HEK293 (cell line): ENCODE results near the gene QSOX1.

Experiments used
- CTCF ChIA-PET: fragments of 350-600 bp; formaldehyde crosslinking; extraction: SDS; loops from one replicate; lab custom pipeline; 2021; ENCODE audit warnings: antibody characterized with exemption; lab: Yijun Ruan, JAX
- POLR2A ChIA-PET: fragments of 300-600 bp; formaldehyde crosslinking; extraction: SDS; loops from one replicate; lab custom pipeline; 2020; ENCODE audit warnings: antibody characterized with exemption, inconsistent platforms; lab: Yijun Ruan, JAX
- H3K27ac ChIP-seq: fragments of 200-500 bp; sonication (Bioruptor generic); 2 replicates; pipeline ENCODE4 v1.5.1; 2014; ENCODE audit warnings: low read depth, low read length, control low read depth, inconsistent platforms; ENCODE audit errors: extremely low read depth
- H3K36me3 ChIP-seq, 2 experiments: fragments of 200-500 bp in 1 of 2; sonication (Bioruptor generic) in 1 of 2; 1 replicate in 1 of 2; 2 replicates in 1 of 2; pipeline ENCODE4 v1.5.1; 2014 to 2017; ENCODE audit warnings: inconsistent platforms in 2 of 2, low read length in 2 of 2; ENCODE audit not compliant: control insufficient read depth in 2 of 2, insufficient read depth in 1 of 2
- H3K4me1 ChIP-seq: fragments of 200-500 bp; sonication (Bioruptor generic); 2 replicates; pipeline ENCODE4 v1.5.1; 2014; ENCODE audit warnings: mild to moderate bottlenecking, low read length, inconsistent platforms; ENCODE audit not compliant: control insufficient read depth, insufficient read depth
- H3K4me3 ChIP-seq: 2 replicates; pipeline ENCODE4 v1.5.1; 2011; ENCODE audit warnings: low read depth, mild to moderate bottlenecking, control low read depth, low read length, moderate library complexity
- H3K9me3 ChIP-seq: fragments of 200-500 bp; sonication (Bioruptor generic); 2 replicates; pipeline ENCODE4 v1.5.1; 2014; ENCODE audit warnings: low read depth, low read length, inconsistent platforms; ENCODE audit not compliant: control insufficient read depth, insufficient read depth
- GFI1B ChIP-seq: fragments of 450-650 bp; formaldehyde crosslinking; IDR thresholded peaks from 2 replicates; pipeline ENCODE4 v1.5.1; 2016; ENCODE audit warnings: missing biosample characterization, missing genetic modification characterization
- KLF9 ChIP-seq: fragments of 450-650 bp; formaldehyde crosslinking; IDR thresholded peaks from 2 replicates; pipeline ENCODE4 v1.5.1; 2016; ENCODE audit warnings: missing biosample characterization, missing genetic modification characterization, low read depth
- MYNN ChIP-seq: fragments of 450-650 bp; formaldehyde crosslinking; IDR thresholded peaks from 2 replicates; pipeline ENCODE4 v1.5.1; 2016; ENCODE audit warnings: missing biosample characterization, missing genetic modification characterization, borderline replicate concordance
- PRDM6 ChIP-seq: fragments of 450-650 bp; formaldehyde crosslinking; IDR thresholded peaks from 2 replicates; pipeline ENCODE4 v1.5.1; 2017; ENCODE audit warnings: missing biosample characterization, missing genetic modification characterization
- SETDB1 ChIP-seq: IDR thresholded peaks from one replicate; pipeline ENCODE4 v1.6.1; 2017; ENCODE audit warnings: mild to moderate bottlenecking, low read length, moderate library complexity, mixed read lengths; ENCODE audit not compliant: insufficient read length
- SP3 ChIP-seq: fragments of 450-650 bp; formaldehyde crosslinking; IDR thresholded peaks from 2 replicates; pipeline ENCODE4 v1.5.1; 2016; ENCODE audit warnings: missing biosample characterization, missing genetic modification characterization
- YY2 ChIP-seq: fragments of 450-650 bp; formaldehyde crosslinking; IDR thresholded peaks from 2 replicates; pipeline ENCODE4 v1.5.1; 2016; ENCODE audit warnings: missing biosample characterization, missing genetic modification characterization
- ZBTB1 ChIP-seq: fragments of 450-650 bp; formaldehyde crosslinking; IDR thresholded peaks from 2 replicates; pipeline ENCODE4 v1.5.1; 2016; ENCODE audit warnings: missing biosample characterization, missing genetic modification characterization
- ZBTB7A ChIP-seq: fragments of 450-650 bp; formaldehyde crosslinking; IDR thresholded peaks from 2 replicates; pipeline ENCODE4 v1.5.1; 2016; ENCODE audit warnings: low read depth, missing biosample characterization, missing genetic modification characterization
- ZEB2 ChIP-seq: fragments of 450-650 bp; formaldehyde crosslinking; IDR thresholded peaks from 2 replicates; pipeline ENCODE4 v1.5.1; 2016; ENCODE audit warnings: missing biosample characterization, missing genetic modification characterization
- ZFP3 ChIP-seq: fragments of 450-650 bp; formaldehyde crosslinking; IDR thresholded peaks from 2 replicates; pipeline ENCODE4 v1.5.1; 2016; ENCODE audit warnings: low read depth, missing biosample characterization, missing genetic modification characterization
- ZNF214 ChIP-seq: fragments of 450-650 bp; formaldehyde crosslinking; IDR thresholded peaks from 2 replicates; pipeline ENCODE4 v1.5.1; 2017; ENCODE audit warnings: missing biosample characterization, mild to moderate bottlenecking, missing genetic modification characterization, borderline replicate concordance
- ZNF26 ChIP-seq: fragments of 450-650 bp; formaldehyde crosslinking; IDR thresholded peaks from 2 replicates; pipeline ENCODE4 v1.5.1; 2016; ENCODE audit warnings: missing biosample characterization, missing genetic modification characterization
- ZNF280D ChIP-seq: fragments of 450-650 bp; formaldehyde crosslinking; IDR thresholded peaks from 2 replicates; pipeline ENCODE4 v1.5.1; 2016; ENCODE audit warnings: missing biosample characterization, missing genetic modification characterization
- ZNF433 ChIP-seq: fragments of 450-650 bp; formaldehyde crosslinking; IDR thresholded peaks from 2 replicates; pipeline ENCODE4 v1.5.1; 2016; ENCODE audit warnings: missing biosample characterization, missing genetic modification characterization, low read depth
- ZNF521 ChIP-seq: fragments of 450-650 bp; formaldehyde crosslinking; IDR thresholded peaks from 2 replicates; pipeline ENCODE4 v1.5.1; 2017; ENCODE audit warnings: missing biosample characterization, mild to moderate bottlenecking, missing genetic modification characterization
- ZNF596 ChIP-seq: fragments of 450-650 bp; IDR thresholded peaks from 2 replicates; pipeline ENCODE4 v1.5.0; 2018; ENCODE audit warnings: missing biosample characterization, mild to moderate bottlenecking, missing genetic modification characterization, moderate library complexity
- ZNF660 ChIP-seq: fragments of 450-650 bp; IDR thresholded peaks from 2 replicates; pipeline ENCODE4 v1.5.1; 2018; ENCODE audit warnings: missing biosample characterization, mild to moderate bottlenecking, missing genetic modification characterization
- ZNF704 ChIP-seq: fragments of 450-650 bp; formaldehyde crosslinking; IDR thresholded peaks from 2 replicates; pipeline ENCODE4 v1.5.1; 2016; ENCODE audit warnings: missing biosample characterization, missing genetic modification characterization
- ZNF768 ChIP-seq: fragments of 450-650 bp; formaldehyde crosslinking; IDR thresholded peaks from 2 replicates; pipeline ENCODE4 v1.5.1; 2018; ENCODE audit warnings: missing biosample characterization, mild to moderate bottlenecking, missing genetic modification characterization
- ZNF777 ChIP-seq: fragments of 450-650 bp; formaldehyde crosslinking; IDR thresholded peaks from 2 replicates; pipeline ENCODE4 v1.5.1; 2017; ENCODE audit warnings: missing biosample characterization, missing genetic modification characterization, borderline replicate concordance
- ZSCAN23 ChIP-seq: fragments of 450-650 bp; formaldehyde crosslinking; IDR thresholded peaks from 2 replicates; pipeline ENCODE4 v1.5.1; 2016; ENCODE audit warnings: missing biosample characterization, missing genetic modification characterization

Gene QSOX1

GRCh38 chr1:180112984-180113647 is 41.6 kb upstream of the QSOX1 start:
- CTCF ChIA-PET = interaction anchor here (0.7 to 1.2 kb wide), 2 partner anchors 13 to 66 kb away, joined by 3 to 7 read pairs; no protein-coding TSS in a partner anchor
- Histone ChIP-seq H3K4me3 (no peak overlapping the region), H3K4me1 (no peaks in the 10 kb centered on the region), H3K9me3 (no peaks in the 10 kb centered on the region), H3K27ac (no peak overlapping the region), H3K36me3 (peaks cover 24 to 49% of the 10 kb centered on the region in 2 experiments)
- POLR2A ChIA-PET = no interaction called here
- no peak for TF ChIP-seq YY2 (tag by site-specific recombination)
- no peak for TF ChIP-seq ZNF280D (tag by site-specific recombination)
- no peak for TF ChIP-seq KLF9 (tag by site-specific recombination)
- TF ChIP-seq ZNF768 (tag by site-specific recombination) = no peak
- TF ChIP-seq SP3 (tag by site-specific recombination) = no peak
- TF ChIP-seq ZBTB1 (tag by site-specific recombination) = no peak
- TF ChIP-seq MYNN = no peak
- no peak for TF ChIP-seq ZNF433
- TF ChIP-seq ZNF660 = no peak
- no peak for TF ChIP-seq ZNF777 (tag by site-specific recombination)
- no peak for TF ChIP-seq ZNF704

- Histone ChIP-seq H3K27ac (no peak overlapping the region), H3K9me3 (no peaks in the 10 kb centered on the region), H3K4me3 (no peak overlapping the region), H3K36me3 (peaks cover 20 to 44% of the 10 kb centered on the region in 2 experiments), H3K4me1 (no peaks in the 10 kb centered on the region)
- POLR2A ChIA-PET = no interaction called here
- no peak for TF ChIP-seq ZFP3 (tag by site-specific recombination)
- TF ChIP-seq ZSCAN23 = no peak
- TF ChIP-seq ZNF596 (tag by site-specific recombination) = no peak
- TF ChIP-seq SETDB1 = no peak
- TF ChIP-seq GFI1B (tag by site-specific recombination) = no peak
- no peak for TF ChIP-seq ZNF26 (tag by site-specific recombination)
- TF ChIP-seq ZBTB7A (tag by site-specific recombination) = no peak
- TF ChIP-seq ZEB2 = no peak
- no peak for TF ChIP-seq ZNF214 (tag by site-specific recombination)
- TF ChIP-seq PRDM6 (tag by site-specific recombination) = no peak
- TF ChIP-seq ZNF521 (tag by site-specific recombination) = no peak
- CTCF ChIA-PET = interaction anchor here (1.1 to 2.3 kb wide), 3 partner anchors 54 to 407 kb away, joined by 3 to 7 read pairs (median 4); no protein-coding TSS in a partner anchor
These were observed 40.2 kb upstream of the QSOX1 start for GRCh38 chr1:180114396-180114945.
